Activated effector memory CD4-positive, alpha-beta T cell treated with anti-CD3 and anti-CD28 coated beads, Interleukin-2, amount 50 U/mL, for 16 hours (primary cell): ENCODE data around the gene TRIM63.

Experiments used
- DNase-seq: peaks from one replicate; pipeline ENCODE4 v3.0.0-alpha.2; 2020

TRIM63 gene

DNA sequence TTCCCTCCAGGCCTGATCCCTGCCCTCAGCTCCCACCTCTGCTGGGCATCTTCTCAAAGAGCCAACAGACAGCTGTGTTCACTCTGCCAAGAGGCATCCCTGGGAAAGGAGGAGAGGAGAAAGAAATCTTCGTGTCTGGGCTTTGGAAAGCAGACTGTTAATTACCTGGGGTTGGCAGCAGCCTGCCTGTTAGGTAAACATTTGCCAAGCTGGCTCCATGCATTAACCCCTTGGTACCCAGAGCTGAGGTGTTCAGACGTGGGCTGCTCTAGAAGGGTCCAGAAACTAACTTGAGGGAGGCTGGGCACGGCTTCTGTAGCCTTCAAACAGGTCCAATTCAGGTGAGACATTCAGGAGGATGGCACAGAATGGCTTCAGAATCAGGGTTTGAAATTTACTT, 54.6 kb downstream of the TRIM63 start:
- DNase-seq: no peak

DNA sequence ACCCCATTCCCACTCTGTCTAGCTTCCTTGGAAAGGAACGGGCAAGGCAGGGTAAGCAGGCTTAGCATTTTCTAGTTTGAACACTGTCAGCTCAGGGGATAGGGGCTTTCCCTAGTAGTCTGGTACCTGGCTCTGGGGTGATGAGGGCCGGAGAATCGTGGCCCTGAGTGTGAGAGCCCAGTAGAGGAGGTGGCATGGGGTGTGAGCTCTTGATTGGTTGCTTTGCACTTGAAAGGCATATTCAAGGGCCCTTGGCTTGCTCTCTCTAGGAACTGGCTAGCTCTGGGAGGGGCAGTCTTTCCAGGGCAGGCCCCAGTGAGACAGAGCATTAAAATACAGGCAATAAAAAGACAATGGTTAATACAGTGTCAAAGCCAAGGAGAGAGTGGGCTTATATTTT, 56.6 kb downstream of the TRIM63 start:
- no peak for DNase-seq

DNA sequence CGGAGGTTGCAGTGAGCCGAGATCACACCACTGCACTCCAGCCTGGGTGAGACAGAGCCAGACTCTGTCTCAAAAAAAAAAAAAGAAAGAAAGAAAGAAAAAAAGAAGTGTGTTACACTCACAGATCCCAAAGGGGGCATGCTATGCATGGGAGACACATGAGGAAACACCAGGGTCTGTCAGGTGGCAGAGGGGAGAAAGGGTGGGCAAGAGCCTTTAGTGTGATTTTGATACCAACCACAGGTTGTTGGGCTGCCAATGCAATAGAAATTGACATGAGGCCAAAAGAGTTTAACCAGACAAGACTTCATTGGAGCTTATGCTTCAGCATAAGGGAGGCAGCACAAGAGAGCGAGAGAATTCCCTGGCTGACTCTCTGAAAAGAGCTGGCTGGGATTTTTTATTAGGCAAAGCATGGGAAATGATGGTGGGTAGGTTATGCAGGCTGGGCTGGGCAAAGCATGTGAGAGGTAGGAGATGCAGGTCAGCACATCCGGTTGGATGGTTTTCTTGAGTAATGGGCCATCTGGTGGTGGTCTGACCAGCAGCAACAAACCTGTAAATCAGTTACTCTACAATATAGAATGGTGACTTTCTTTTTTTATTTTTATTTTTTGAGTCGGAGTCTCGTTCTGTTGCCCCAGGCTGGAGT, 57.5 kb downstream of the TRIM63 start:
- DNase-seq: no peak

DNA sequence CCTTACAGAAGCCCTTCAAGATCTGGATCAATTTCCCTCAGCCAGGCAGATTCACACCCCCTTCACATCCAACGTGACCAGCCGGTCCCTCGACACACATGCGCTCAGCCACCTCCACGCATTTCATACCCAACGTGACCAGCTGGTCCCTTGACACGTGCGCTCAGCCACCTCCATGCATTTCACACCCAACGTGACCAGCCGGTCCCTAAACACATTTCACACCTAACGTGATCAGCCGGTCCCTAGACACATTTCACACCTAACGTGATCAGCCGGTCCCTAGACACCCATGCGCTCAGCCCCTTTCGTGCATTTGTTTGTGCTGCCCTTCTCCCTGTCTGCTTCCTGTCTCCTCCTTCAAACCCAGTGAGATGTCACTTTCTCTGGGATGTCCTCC, 60.7 kb downstream of the TRIM63 start:
- no peak for DNase-seq

DNA sequence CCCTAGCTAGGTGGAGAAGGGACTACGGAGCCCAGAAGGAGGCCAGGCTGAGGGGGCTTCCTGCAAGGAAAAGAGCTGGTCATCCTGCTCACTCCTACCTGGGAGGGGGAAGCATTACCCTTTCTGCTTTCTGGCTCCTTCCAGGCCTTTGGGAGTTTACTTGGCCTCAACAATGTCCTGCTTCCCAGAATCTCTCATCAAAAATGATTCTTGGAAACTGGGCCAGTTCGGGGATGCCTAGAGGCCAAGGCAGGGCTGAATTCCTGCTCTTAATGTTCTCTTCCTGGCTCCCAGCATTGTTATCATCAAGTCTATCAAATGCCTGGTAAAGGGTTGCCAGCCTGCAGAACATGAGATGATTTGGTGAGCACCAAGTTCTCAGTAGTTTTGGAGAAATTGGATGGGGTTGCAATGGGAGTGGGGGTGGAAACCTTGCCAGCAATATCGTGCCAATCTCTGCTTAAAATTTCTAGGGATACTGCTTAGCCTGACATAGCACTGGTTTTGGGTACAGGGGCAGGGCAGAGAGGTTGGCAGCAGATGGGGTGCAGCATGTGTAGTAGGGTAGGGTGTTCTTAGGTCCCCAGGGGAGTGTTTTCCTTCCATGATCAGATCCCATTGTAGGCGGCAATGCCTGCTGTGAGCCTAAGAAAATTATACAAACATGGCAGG, 61.9 kb downstream of the TRIM63 start:
- no peak for DNase-seq

DNA sequence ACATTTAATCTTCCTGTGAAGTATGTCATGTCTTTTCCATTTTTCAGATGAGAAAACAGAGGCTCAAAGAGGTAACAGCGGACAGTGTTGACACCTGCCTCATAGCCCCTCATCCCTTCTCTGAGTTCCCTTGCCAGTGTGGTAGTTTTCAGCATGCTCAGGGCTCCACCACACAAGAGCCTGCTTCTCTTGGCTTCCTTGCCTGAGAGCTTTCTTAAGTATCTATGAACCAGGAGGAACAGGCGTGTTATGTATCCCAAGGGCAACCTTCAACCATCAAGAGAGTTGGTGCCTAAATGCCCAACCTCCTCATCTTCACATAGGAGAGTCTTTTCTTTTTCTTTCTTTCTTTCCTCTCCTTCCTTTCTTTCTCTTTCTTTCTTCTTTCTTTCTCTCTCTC, 63.7 kb downstream of the TRIM63 start:
- no peak for DNase-seq

DNA sequence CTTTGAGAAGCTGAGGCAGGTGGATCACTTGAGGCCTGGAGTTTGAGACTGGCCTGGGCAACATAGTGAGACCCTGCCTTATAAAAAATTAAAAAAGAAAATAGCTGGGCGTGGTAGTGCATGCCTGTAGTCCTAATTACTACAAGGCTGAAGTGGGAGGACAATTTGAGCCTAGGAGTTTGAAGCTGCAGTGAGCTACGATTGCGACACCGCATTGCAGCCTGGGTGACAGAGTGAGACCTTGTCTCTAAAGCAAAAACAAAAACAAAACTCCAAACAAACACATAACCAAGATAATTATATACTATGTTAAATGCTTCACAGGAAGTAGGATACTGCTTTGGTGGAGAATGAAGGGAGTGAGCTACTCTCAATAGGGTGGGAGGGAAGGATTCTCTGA, 64.2 kb downstream of the TRIM63 start:
- no peak for DNase-seq
